NCI-H2171 (cell line): ENCODE results near the gene MATN1.
A peak's percentile ranks its signal among the peaks of the same experiment; 100 is the strongest.
"Not testable (repeated sequence)": the region's sequence is repeated elsewhere in the genome, so short reads cannot be mapped to it uniquely, and the experiment has no call there.

Experiments used
- DNase-seq: peaks from one replicate; lab custom pipeline; 2025; lab: John Stamatoyannopoulos, UW

The MATN1 gene

DNA sequence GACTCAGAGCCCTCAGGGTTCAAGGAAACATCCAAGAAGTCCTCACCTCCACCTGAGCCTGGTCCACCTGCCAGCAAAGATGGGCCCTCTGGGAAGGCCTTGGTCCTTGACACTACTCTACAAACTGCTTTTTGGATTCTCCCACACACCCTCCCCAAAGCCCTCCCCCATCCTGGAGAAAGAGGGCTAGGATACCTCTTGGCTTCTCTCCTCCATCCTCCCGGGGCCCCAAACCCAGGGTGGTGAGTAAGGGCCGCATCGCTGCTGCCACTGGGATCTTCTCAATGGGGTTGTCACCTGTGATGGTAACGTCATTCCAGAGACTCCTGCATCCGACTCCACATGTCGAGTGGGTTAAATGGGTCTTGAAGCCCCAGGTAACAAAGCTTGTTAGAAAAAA lies 26.6 kb downstream of the MATN1 start:
- no peak for DNase-seq

DNA sequence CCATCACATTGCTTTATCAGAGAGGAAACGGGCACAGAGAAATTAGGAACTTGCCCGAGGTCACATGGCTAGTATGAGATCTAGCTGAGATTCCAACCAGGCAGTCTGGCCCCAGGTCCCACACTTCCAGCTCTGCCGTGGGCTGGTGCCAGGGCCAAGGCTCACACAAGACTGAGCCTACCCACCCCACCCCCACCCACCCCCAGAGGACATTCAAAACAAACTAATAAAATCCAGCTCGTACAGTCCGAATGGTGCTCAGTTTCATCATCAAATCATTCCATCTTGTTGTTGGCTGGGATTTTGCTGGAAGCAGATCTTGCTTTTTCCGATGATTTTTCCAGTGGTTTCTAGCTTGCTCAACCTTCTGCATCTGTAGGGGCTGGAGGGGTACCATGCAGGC lies 27.9 kb downstream of the MATN1 start:
- no peak for DNase-seq

DNA sequence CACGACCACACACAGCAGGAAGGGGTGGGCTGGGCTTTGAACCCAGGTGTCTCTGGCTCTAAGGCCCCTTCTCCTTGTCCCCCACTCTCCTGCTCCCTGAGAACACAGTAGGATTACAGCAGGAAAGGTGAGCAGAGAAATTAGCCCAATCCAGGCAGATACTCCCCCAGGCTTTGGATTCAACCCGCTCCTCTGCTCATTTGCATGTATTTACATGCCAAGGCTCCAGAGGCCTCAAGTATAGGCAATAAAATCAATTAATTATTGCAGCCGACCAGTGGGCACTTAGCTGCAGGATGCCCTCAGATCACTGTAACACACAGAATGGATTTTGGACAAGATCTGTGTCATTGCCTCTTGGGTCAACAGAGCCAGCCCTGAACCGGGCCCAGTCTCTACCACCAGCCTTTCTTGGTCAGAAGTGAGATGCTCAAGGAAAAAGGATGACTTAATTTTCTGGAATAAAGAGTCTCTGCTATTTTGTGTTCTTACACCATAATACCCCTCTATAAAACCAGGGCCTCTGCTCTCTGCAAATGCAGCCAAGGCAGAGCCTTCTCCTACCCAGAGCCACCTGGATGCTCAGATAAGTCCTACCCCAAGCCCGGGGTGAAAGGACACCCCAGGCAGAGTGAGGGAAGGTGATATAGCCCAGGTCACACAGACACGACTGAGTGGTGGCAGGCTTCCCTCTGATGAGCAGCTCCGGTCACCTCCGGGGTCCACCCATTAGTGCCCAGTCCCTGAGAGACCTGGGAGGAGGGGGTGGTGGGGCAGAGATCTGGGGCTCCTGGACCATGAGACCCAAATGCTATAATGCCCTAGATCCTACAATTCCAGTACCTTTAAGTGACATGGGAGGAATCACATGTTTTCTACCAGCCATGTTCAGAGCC lies 28.9 kb downstream of the MATN1 start:
- no peak for DNase-seq

DNA sequence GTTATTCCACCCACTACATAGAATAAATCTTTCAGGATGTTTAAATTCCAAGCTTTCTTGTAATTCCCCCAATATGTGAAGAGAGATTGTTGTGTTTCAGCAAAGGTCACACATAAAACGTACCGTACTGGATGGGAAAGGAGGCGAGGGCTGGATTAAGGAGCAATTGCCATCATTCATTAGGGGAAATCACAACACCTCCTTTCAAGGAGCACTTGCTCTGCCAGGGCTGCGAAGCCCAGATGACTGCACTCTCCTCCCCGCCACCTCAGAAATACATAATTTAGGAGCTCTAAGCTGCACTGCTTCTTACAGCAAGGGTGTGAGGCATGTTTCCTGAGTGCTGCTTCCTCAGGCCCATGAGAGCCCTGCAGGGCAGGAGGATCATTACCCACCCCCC lies 29.6 kb downstream of the MATN1 start:
- no peak for DNase-seq

DNA sequence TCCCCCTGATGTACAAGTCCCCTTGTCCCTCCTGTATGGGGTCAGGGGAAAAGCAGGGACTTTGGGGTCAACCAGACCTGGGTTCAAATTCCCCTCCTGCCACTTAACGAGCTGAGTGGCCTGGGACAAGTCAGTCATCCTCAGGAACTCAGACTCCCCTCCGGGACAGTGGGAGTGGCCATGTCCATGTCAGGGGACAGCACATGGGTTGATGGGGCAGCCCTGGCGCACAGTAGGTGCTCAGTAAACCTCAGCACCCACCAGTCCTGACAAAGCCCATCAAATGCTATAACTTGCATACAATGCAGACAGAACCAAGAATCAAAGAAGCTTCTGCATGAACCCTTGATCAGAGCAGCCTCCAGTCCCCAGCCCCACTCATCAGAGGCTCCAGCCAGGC lies 30.0 kb downstream of the MATN1 start:
- no peak for DNase-seq

DNA sequence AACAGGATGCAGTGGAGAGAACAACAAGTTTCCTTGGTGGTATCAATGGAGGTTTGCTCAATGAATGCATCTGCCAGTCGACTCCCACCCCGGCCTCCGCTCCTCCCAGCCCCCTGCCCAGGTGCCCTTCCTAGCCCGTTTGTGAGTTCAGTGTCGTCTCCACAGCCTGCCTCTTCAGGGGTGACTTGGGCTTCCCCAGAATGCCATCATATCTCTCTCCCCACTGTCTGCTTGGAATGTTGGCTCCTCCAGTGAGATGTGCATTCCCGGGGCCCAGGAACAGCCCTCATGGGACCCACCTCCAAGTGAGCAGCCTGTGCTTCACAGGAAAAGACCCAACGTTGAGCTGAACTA lies 30.5 kb downstream of the MATN1 start:
- DNase-seq, result no peak

DNA sequence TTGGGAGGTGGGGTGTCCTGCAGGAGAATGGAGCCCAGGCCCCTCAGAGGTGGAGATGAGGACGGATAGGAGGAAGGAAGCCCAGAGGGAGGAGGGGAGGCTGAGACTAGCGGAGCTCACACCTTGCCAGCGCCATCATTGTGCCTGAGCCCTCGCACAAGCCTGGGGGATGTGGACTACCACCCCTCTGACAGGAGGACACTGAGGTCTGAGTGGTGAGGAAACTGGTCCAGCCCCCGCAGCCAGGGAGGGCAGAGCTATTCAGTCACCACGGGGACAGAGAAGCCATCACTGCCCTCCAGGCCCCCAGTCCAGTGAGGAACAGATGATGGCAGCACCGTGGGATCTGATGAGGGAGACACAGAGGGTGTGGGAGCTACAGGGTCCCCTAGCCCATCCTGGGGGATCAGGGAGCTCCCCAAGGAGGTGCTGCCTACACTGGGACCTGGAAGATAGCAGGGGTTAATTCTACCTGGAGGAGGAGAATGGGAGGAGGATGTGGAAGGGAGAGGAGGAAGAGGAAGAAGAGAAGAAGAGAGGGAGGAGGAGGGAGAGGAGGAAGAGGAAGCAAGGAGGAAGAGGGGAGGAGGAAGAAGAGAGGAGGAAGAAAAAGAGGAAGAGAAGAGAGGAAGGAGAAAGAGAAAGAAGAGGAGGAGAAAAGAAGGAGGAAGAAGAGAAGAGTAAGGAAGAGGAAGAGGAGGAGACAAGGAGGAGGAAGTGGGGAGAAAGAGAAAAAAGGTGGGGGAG lies 31.0 kb downstream of the MATN1 start:
- no peak for DNase-seq

DNA sequence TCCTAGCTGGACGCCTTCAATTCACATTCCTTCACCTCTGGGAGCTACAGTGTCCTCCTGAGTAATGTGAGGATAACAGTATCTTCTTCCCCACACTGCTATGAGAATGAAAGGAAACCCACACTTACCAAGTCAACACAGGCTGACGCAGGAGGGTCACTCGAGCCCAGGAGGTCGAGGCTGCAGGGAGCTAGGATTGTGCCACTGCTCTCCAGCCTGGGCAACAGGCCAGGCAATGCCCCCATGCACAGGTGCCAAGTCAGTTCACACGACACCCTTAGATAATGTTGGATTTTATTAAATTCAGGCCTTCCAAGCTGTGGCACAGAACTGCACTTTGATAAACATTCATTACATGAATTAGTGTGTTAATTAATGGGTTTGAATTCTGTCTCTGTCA lies 31.9 kb downstream of the MATN1 start:
- no peak for DNase-seq

DNA sequence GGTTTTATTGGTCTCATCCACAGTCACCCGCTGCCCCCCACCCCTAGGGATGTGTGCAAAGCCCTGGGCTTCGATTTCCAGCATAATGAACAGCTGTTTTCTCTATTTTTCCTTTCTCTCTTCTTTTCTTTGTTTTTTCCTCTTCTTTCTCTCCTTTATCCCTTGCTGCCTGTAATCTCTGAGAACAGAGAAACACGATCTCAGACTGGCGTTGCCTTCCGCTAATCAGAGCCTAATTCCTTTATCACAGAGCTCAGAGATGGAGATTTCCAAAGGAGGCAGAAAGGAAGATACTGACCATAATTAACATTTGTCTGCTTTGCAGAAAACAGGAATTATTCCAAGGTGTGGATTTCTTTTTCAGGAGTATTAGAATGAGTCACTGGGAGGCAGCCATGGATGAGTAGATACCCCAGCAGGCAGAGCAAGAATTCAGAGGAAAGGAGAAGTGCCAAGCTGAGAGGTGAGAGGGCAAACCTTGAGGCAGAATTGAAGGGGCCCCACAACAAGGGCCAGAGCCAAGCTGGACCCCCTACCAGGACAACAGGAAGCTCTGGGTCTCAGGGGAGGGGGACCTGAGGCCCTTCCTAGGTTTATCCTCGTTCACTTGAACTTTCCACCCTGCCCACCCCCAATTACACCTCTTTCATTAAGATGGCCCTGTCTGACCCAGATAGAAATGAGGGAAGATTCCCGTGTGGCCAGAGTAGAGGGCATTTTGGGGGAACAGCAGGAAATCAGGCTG lies 33.3 kb downstream of the MATN1 start:
- DNase-seq, result no peak

DNA sequence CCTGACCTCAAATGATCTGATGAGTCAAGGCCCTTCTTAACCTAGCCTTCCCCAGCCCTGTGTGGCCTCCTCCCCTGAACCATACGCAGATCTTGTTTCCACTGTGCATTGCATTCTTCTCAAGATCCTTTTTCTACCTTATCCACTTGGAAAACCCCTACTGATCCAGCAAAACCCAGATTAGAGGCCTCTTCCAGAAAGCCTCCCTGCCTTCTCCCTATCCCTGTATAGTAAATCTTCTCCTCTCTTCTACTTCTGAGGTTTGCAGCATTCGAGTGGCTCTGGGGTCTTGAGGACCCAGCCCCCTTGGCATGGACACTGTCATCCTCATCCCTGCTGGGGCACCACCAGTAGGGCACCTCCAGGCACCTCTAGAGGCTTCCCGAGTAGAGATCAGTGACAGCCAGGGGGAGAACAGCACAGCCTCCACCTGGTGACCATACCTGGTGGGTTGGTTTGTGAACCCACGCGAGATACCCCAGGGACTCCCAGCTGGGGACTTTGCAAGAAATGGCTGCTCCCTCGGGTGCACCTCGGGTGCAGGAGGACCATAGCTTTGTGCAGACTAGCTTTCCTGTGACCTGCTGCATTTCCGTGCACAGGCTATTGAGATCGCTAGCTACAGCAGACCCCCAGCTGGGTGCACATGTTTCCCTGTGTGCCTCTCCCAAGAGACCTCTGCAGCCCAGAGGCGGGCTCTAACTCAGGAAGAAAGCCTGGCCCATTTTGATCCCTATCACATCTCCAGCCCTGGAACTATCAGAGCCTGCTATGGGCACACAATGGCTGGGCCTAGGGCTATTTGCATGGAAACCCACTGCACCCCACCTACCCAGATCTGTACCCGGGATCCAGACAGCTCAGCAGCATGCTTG lies 34.2 kb downstream of the MATN1 start:
- peak; percentile 31 for DNase-seq

DNA sequence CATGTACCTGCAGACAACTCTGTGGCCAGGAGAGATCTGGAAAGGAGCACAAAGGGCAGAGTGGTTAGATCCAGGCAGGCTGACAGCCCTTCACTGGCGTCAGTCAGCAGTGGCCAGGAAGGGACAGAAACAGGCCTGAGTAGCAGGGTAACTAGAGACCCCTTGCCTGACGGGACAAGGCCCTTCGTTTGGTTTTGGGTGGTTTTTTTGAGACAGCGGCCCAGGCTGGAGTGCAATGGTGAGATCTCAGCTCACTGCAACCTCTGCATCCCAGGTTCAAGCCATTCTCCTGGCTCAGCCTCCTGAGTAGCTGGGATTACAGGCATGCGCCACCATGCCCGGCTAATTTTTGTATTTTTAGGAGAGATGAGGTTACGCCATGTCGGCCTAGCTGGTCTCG lies 34.9 kb downstream of the MATN1 start:
- DNase-seq, result not testable (repeated sequence)

DNA sequence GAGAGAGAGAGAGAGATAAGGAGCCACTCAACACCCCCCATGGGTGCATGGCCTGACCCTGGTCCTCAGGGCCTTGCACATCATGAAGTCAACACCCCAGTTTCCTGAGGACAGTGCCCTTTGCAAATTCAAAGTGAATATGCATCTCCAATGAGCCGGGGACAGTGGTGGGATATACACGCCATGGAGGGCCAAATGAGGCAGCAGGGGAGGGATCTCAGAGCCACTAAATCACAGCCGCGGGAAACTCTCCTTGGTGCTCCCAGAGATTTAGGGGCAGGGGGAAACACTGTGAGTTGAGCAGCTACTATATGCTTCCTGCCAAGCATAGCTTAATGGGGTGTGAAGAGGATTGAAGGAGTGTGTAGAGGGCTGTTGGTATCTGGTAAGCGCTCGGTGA lies 35.5 kb downstream of the MATN1 start:
- DNase-seq, result no peak

DNA sequence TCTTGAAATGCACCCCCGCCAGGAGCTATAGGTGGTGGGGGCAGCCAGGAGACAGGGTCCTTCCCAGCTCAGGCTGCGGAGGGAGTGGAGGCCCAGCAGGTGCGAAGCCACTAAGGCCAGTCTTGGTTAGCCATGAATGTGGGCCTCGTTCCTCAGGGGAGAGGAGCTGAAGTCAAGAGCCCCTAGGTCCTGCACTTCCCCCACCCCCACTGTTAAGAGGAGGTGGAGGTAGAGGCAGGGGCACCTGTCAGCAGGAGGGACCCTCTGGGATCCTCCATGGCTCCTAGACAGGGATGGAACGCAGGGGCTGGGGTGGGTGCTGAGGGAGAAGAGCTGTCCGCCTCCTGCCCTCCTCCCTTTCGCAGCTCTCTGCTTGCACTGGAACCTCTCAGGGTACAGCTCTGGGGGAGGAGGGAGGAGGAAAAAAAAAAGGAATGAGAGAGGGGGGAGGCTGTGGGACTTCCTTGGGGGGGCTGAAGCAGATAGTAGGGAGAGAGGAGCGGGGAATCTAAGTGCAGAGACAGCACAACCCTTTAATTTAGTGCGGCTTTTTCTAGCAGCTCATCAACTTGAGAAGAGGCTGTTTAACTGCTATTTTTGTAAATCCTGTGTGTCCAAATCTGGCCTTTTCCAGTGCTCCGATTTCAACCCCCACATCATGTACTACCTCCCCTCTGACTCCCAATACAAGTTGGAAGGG lies 37.0 kb downstream of the MATN1 start:
- DNase-seq, result no peak

DNA sequence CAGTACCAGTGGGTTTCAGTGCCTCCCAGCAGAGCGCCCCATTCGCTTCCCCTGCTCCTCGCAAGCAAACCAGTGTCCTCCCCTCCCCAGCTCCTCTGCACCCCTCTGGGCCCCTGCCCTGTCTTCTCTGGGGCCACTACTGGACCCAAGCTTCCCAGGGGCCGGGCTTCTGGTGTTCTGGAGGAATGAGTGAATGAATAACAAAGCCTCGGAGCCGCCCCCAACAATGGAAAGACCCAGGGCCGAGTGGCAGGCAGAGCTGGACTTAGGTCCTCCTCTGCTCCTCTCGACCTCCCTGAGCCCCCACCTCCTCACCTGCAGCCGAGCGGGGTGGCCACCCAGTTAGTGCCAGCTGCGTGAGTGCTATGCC lies 37.6 kb downstream of the MATN1 start:
- DNase-seq, result no peak

DNA sequence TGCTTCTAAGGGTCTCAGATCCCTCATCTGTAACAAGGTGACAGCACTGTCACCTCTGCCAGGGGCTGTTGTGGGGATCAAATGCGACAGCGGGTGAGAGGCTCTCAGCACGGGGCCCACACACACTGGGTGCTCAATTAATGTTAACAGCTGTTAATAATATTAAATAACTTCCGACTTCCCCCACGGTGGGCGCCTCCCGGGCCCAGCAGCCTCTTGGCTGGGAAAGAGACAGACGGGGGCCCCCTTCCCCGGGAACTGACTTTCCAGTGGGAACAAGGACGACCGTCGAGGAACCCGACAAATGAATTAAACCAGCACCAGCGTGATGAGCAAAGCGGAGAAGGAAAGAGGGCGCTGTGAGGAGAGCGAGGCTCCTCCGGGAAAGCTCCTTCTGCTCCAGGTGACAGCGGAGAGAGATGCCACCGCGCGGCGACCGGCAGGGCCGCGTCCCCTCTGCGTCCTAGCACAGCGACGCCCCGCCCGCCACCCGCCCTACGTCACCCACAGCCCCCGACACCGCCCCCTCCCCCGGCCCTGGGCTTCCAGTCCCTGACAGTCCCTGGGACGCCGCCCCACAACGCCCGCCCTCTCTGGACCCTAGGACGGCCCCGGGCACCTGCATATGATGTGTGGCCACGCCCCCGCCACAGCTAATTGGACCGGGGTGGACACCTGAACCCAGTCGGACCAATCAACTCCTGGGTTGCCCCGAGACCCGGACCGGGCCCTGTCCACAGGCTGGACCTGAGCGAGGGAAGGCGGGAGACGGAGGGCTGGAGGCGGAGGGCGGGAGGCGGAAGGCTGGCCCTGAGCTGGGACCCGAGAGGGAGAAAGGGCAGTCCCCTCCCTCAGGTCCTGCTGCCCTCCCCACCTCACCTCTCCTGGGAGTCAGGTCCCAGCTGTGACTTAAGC lies 38.2 kb downstream of the MATN1 start:
- no peak for DNase-seq

DNA sequence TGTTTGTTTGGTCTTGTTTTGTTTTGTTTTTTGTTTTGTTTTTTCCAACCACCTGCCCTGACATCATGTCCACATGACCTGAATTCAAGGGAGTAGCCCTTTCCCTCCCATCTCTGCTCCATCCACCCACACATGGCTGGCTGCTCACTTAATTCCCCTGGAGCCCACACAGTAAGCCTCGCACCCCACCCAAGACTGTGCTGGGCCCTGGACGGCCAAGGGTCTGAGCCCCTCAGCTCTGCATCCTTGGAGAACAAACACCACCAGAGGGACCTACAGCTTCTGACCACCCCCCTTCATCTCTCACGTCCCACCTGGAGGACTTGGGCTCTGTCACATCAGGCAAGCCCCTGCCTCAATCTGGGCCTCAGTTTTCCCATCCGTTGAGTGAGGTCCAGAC lies 39.1 kb downstream of the MATN1 start:
- DNase-seq, result no peak

DNA sequence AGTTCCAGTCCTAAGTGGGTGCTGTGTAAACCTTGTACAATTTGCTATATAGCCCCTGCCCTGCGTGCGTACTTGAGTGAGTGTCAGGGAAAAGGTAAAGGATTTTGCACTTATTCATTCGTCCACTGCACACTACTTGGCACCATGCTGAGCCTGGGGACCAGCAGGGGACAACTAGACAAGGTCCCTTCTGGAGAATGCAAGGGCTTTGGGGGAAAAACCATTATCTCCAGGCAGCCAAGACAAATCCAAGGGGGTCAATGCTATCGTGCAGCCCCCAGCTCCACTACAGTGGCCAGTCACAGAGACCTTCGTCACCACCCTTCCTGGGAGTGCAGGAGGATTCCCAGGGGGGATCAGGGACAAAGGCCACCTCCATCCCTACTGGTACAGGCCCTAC lies 39.7 kb downstream of the MATN1 start:
- no peak for DNase-seq

DNA sequence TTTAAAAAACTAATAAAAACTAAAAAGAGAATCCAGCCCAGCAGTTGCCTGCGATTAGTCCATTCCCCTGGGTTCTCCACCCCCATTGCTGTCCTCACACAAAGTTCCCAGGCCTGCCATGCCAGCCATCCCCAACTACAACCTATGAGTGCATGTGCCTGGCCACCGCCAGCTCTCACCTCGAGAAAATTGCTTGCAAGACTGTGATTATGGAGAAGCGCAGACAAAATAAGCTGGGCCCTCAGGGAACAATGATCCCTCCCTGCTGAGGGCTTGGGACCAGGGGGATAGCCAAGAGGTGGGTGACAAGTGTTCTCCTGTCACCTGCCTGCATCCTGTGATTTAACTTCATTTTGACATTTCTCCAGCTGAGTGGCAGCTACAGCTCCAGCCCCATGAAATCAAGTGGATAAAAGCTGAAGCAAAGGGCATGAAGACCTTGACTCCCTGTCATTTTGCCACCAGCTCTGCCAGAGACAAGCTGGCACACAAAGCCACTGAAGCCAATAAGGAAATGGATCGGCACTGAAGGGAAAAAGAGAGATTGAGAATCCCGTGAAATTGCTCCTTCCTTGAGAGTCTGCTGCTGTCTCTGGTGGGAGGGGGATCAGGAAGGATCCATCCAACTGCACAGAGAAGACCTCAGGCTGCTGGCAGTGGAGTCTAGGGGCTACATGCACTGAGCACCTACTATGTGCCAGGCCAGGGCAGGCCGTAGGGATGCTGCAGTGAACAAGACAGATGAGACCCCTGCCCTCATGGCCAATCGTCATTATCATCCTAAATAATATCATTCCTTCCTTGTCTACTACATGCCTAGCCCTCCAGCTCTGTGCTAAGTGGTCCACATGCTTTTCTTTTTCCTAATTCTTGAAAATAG lies 40.7 kb downstream of the MATN1 start:
- DNase-seq, result no peak

DNA sequence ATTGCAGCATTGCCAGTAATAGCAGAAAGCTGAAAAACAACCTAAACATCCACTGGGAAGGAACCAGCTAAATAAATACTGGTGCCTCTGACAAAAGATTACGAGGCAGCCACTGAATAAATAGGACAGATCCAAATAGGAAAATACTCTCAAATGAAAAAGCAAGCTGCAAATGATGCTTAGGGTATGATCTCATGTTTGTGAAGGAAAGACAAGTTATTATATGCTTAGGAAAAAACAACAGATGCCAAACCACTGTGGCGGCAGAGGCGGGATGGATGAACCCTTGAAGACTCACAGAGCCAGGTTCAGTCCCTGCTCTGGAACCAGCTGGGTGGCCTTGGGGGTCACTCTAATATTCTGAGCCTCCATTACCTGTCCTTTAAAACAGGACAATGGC lies 41.6 kb downstream of the MATN1 start:
- no peak for DNase-seq
